Epidermal melanocyte (primary cell): ENCODE measurements around the gene GOLGA3.
A peak's percentile ranks its signal among the peaks of the same experiment; 100 is the strongest.
"Not testable (repeated sequence)": the region's sequence is repeated elsewhere in the genome, so short reads cannot be mapped to it uniquely, and the experiment has no call there.

ENCODE experiments used
- DNase-seq: peaks from one replicate; pipeline ENCODE4 v3.0.0; 2011; ENCODE audit warnings: low spot score; ENCODE audit not compliant: insufficient read length

Gene GOLGA3, protein sequence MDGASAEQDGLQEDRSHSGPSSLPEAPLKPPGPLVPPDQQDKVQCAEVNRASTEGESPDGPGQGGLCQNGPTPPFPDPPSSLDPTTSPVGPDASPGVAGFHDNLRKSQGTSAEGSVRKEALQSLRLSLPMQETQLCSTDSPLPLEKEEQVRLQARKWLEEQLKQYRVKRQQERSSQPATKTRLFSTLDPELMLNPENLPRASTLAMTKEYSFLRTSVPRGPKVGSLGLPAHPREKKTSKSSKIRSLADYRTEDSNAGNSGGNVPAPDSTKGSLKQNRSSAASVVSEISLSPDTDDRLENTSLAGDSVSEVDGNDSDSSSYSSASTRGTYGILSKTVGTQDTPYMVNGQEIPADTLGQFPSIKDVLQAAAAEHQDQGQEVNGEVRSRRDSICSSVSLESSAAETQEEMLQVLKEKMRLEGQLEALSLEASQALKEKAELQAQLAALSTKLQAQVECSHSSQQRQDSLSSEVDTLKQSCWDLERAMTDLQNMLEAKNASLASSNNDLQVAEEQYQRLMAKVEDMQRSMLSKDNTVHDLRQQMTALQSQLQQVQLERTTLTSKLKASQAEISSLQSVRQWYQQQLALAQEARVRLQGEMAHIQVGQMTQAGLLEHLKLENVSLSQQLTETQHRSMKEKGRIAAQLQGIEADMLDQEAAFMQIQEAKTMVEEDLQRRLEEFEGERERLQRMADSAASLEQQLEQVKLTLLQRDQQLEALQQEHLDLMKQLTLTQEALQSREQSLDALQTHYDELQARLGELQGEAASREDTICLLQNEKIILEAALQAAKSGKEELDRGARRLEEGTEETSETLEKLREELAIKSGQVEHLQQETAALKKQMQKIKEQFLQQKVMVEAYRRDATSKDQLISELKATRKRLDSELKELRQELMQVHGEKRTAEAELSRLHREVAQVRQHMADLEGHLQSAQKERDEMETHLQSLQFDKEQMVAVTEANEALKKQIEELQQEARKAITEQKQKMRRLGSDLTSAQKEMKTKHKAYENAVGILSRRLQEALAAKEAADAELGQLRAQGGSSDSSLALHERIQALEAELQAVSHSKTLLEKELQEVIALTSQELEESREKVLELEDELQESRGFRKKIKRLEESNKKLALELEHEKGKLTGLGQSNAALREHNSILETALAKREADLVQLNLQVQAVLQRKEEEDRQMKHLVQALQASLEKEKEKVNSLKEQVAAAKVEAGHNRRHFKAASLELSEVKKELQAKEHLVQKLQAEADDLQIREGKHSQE (N-terminal part only)

DNA sequence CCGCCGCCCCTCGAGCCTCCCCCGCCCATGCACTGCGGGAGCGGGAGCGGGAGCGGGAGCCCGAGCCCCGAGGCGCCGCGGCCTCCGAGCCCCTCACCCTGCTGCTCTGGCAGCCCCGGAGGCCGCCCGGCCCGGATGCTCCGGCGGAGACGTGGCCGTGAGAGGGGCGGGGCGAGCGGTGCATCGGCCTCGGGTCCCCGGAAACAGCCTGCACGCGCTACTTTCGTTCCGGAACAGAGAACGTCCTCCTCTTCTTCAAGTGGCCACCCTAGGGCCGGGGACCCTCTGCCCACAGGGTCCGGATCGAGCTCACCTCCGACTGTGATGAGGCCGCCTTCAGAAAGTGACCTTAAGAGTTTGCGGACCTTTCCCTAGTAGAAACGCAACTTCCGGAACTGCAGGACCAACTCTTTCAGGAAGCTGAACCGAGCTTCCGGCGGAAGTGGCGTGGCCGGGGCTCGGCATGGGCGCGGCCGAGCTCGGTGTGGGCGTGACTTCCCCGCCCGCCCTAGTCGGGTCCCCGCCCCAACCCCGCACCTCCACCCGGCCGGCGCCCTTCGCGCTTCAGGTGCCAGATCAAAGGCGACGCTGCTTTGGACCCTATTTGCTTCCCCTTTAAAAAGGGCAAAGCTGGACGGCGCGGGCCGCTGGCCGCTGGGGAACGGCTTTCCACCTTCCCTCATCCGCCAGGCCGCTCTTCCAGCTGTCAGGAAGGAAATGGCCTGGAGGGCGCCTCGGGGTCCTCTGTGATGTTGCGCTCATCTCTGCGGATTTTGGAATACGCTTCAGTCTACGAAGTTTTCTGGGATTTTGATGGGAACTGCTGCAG, at the start of gene GOLGA3:
GOLGA3 (minus strand) TSS at position 164 of the 829 bp plus-strand sequence. CDS start 6,741 bp downstream, outside the sequence.
- DNase-seq: peak; percentile 97

DNA sequence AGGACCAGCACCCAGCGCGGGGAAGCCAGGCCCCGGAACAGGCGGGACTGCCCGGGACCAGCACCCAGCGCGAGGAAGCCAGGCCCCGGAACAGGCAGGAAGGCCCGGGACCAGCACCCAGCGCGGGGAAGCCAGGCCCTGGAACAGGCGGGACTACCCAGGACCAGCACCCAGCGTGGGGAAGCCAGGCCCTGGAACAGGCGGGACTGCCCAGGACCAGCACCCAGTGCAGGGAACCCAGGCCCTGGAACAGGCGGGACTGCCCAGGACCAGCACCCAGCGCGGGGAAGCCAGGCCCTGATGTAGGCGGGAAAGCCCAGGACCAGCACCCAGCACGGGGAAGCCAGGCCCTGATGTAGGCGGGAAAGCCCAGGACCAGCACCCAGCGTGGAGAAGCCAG, 46.0 kb upstream of the GOLGA3 start:
- not testable (repeated sequence) for DNase-seq

DNA sequence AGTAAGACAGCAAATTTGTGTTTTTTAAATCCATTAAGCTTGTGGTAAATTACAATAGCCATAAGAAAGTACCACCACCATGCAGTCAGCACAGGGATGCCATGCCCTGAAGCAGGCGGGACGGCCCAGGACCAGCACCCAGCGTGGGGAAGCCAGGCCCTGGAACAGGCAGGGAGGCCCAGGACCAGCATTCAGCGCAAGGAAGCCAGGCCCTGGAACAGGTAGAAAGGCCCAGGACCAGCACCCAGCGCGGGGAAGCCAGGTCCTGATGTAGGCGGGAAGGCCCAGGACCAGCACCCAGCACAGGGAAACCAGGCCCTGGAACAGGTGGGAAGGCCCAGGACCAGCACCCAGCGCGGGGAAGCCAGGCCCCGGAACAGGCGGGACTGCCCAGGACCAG, 45.5 kb upstream of the GOLGA3 start:
- no peak for DNase-seq

DNA sequence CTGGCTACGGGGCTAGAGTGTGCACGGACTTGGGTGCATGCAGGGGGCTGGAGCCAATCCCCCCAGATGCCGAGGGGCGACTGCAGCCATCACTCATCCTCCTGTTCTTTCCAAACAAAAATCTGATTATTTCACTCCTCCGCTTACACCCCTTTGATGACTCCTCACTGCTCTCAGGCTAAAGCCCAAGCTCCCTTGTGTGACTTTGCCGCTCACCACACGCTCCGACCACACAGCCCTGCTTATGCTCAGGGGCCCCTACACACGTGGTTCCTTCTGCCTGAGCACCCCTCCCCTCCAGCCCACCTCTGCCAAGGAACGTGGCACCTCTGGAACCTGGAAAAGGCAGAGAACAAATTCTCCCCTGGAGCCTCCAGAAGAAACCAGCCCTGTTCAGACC, 45.1 kb upstream of the GOLGA3 start:
- no peak for DNase-seq

DNA sequence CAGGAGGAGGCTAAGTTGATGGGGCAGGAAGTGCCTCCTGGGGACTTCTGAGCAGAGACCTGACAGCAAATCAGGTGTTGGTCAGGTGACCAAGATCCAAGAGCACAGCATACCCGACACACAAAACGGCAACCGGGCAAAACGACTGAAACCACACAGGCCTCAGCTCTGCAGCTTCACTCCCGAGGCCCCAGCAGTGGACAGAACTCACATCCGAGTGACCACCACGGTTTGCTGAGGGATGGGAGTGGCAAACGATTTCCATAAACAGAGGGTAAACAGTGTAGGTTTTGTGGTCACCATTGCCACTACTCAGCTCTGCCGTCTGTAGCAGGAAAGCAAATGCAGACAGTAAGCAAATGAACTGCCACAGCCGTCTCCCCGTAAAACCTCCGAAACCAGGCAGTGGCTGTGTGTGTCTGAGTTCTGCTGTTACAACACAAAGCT, 44.3 kb upstream of the GOLGA3 start:
- DNase-seq: no peak

DNA sequence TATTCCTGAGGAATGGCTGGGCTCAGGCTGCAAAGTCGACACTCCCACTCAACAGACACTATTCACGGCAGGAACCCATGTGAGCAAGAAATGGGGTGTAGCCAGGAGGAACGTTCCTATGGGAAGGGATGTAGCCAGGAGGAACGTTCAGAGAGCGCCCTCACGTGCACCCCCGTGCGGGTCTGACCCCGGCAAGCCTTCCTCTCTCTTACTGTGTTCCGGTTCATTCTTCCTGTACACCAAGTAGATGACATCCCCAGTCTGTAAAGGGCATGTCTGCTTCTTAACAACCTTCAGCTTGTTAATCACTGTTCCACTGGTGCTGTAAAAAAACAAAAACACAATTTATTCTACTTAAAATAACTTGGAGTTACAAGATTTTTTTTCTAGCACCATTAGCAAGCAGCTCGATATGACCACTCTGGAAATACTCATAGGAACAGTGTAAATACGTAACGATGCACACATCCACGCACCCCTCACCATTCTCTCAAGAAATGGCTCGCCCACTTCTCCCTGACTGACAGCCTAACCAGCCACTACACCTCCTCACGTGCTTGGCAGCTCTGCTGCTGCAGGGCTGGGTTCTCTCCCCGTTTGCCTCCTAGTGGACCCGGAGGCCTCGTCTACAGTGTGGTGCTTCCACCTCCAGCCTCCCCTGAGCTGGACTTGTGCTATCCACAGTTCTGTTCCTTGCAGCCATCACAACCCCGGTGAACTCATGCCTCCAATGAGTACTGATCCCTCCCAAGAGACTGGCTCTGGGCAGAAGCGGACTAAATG, 43.6 kb upstream of the GOLGA3 start:
- no peak for DNase-seq

DNA sequence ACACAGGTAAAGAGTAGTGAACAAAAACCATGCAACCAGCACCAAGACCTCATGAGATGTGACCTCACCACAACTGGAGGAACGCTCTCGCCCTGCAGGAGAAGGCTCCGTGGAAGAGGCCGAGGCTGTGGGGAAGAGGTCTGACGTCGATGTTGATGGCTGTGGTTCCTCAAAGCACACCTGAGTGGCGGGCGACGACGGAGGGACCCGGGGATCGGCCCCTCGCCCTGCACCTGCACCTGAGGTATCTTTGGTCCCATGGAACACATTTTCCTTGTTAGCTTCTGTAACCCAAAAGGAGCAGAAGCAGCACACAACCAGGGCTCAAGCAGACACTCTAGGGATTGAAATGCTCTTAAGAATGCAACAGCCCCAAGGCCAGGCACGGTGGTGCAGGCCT, 40.9 kb upstream of the GOLGA3 start:
- DNase-seq: no peak

DNA sequence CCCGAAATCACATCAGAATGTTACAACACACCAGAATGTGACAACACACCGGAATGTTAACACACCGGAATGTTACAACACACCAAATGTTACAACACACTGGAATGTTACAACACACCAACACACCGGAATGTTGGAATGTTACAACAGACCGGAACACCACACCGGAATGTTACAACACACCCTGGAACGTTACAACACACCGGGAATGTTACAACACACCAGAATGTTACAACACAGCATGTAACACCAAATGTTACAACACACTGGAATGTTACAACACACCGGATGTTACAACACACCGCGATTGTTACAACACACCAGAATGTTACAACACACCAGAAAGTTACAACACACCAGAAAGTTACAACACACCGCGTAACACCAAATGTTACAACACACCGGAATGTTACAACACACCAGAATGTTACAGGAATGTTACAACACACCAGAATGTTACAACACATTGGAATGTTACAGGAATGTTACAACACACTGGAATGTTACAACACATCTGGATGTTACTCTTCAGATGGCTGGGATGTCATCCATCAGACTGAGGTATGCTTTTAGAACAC, 37.7 kb upstream of the GOLGA3 start:
- DNase-seq: no peak

DNA sequence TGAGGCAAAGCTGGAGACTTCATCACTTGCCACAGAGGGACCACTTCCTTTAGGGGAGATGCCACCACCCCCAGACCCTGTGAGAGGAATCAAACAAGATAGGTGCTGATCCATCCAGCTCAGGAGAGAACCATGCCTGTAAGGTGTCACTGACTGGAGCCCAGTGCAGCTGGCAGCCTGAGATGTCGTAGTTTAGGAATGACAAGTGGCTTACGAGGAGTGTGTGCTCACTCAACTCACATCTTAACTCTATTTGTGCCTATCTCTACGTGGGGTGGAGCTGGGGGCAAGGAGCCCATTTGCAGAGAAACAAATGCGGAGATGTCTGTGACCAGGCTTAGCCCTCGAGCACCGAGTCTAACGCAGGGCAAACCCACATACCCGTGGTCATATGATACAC, 32.9 kb upstream of the GOLGA3 start:
- DNase-seq: no peak

DNA sequence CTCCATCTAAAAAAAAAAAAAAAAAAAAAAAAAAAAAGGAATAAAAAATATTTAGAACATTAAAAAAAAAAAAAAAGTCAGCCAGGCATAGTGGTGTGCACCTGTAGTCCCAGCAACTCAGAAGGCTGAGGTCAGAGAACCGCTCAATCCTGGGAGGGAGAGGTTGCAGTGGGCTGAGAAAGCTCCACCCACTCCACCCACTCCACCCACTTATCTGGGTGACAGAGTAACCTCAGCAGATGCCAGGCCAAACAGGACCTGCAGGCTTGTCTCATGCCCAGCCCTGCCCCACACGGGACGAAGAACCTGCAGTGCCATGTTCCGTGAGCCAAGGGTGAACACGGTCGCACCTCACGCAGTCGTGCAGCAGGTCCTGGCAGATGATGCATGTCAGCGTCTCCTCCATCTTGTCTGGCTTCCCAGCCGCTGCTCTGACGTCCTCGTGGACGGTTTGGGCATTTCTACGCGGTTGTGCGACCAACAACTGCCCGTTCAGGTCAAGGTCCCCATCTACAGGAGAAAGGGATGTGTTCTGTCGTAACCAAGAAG, 30.1 kb upstream of the GOLGA3 start:
- DNase-seq: no peak

DNA sequence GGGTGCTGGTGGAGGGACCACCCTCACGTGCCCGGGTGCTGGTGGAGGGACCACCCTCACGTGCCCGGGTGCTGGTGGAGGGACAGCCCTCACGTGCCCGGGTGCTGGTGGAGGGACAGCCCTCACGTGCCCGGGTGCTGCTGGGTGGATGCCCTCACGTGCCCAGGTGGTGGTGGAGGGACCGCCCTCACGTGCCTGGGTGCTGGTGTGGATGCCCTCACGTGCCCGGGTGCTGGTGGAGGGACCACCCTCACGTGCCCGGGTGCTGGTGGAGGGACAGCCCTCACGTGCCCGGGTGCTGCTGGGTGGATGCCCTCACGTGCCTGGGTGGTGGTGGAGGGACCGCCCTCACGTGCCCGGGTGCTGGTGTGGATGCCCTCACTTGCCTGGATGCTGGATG, 28.4 kb upstream of the GOLGA3 start:
- not testable (repeated sequence) for DNase-seq

DNA sequence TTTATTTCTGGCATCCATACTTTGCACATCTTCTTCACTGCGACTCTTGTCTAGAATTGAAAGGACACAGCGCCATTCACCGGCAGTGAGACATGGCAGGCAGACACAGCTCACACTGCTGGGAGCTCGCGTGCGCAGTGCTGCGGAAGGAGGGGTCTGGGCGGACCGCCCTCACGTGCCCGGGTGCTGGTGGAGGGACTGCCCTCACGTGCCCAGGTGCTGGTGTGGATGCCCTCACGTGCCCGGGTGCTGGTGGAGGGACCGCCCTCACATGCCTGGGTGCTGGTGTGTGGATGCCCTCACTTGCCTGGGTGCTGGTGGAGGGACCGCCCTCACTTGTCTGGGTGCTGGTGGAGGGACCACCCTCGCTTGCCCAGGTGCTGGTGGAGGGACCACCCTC, 27.9 kb upstream of the GOLGA3 start:
- no peak for DNase-seq

DNA sequence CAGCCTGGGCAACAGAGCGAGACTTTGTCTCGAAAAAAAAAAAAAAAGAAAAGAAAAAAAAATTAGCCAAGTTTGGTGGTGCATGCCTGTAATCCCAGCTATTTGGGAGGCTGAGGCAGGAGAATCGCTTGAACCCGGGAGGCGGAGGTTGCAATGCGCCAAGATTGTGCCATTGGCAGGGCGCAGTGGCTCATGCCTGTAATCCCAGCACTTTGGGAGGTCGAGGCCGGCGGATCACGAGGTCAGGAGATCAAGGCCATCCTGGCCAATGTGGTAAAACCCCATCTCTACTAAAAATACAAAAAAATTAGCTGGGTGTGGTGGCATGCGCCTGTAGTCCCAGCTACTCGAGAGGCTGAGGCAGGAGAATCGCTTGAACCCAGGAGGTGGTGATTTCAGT, 26.5 kb upstream of the GOLGA3 start:
- not testable (repeated sequence) for DNase-seq

DNA sequence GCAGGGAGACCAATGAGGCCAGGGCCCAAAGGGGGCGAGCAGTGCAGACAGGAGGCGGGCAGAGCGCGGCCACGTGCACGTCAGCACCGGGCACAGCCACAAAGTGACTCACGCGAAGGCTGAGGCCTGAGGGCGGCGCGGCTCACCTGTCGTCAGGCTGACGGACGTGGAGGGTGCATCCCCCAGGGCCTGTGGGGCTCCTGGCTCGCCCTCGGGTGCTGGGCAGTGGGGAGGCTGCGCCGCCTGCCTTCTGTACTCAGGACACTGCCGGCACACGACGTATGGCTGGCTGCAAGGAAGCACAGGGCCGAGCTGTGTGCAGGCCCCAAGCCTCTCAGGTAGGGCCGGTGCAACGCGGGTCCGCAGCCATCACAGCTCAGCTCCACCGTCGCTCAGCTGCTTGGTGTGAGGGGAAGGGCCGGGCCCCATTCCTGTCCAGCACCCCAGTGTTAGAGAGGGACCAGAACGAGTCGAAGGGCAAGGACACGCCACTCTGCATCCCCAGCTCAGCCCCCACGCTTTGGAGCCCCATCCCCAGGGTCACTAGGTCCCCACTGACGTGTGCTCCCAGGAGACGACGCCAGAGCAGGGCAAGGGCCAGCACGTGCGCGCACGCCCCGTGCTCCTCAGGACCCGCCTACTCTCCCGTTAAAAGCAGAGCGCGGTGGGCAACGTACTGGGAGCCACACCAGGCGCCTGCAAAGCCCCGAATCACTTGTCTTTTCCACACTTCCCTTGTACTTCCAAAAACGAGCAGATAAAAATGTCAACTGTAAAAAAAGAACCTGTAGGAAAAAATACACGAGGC, 24.8 kb upstream of the GOLGA3 start:
- no peak for DNase-seq

DNA sequence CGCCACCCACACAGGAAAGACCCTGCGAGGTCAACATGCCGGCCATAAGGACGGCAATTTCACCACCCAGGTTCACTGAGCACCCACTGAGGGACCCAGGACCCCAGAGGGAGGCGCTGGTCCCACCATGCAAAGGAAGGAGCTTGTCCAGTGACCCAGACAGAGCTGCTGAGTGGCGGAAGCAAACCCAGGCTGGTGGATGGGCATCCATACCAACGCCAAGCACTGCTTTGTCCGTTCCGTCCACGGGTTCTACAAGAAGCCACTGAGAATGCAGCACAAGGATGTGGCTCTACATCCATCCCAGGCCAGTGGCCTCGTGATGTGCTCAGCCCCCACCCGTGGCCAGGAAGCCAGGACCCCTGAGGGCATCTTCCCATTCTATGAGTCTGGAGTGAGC, 23.8 kb upstream of the GOLGA3 start:
- no peak for DNase-seq

DNA sequence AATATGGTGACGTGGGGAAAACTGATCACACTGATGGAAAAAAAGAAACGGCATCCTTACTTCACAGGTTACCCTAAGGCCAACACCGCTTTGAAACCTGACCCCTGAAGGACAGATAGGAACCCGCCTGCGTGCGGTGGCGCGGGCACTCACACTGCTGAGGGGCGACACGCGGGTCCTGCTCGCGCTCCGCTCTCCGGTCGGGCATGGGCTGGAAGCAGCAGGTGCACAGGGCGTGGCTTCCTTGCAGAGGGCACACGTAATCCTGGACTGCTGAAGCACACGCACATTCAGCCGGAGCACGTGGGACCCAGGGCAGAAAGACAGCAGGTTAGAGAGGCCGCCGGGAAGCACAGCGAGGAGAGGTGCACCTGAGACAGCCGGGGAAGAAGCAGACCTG, 22.8 kb upstream of the GOLGA3 start:
- DNase-seq: no peak

DNA sequence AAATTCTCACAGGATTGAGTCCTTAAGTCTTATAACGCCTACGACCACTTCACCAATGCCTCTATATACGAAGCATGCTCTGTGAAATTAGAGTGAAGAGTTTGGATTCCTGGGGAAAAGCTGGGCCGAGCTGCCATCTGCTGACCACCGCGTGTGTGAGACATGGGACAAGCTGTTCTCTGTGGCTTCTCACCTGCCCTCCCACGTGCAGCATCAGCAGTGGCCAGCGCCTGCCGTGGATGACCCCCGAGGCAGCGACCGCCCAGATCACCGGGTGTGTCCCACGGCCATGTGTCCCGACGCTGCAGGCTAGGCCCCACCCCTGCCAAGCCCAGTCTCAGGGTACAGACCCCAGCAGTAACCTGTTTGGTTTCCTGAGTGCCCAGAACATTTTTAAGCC, 21.6 kb upstream of the GOLGA3 start:
- DNase-seq: no peak

DNA sequence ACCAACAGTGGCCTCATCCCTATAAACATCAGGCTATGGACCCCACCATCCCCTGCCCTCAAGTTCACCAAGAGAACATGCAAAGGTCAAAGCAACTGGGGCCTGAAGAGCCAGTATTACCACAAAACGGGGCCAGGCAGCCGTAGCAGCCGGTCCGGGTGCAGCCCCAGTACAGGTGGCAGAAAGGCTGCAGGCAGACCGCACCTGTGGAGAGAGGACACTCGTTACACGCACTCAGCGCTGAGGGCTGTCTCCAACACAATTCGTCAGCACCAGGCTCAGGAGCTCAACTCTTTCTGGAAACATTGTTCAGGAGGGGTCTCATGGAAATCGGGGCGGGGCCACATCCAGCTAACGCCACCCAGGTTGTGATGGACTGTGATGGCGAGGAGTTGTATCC, 19.9 kb upstream of the GOLGA3 start:
- DNase-seq: no peak
